ENCODE results near the gene MKNK1.
A peak's percentile ranks its signal among the peaks of the same experiment; 100 is the strongest.

The MKNK1 gene

DNA sequence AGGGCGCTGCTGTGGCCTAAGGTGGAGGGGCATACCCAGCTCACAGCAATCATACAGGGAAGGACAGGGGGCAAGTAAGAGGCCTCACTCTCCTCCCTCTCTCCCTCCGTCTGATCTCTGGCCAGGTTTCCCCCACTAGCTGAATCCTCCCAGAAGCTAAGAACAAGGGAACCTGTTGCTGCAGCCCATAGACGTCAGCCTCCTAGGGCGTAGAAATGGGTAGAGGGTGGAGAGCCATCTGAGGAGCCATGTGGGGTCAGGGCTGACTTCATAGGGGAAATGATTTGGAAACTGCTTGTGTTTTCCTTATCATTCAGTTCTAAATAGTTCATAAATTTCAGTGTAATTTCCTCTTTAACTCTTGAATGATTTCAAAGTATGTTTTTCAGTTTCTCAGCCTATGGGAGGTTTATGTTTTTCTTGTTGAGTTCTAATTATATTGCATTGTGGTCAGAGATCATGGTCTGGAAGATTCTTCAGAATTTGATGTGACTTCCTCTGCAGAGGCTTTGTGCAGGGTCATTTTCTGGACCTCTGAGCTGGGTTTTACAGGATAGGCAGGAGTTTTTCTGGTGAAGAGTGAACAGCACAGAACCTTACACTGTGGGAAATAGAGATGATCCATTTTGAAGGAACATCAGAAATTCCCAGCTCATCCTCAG lies 14.8 kb upstream of the MKNK1 start:
- DNase-seq: no peak

GRCh38 chr1:46617833-46618232 lies 13.8 kb upstream of the MKNK1 start:
- no peak for DNase-seq

DNA sequence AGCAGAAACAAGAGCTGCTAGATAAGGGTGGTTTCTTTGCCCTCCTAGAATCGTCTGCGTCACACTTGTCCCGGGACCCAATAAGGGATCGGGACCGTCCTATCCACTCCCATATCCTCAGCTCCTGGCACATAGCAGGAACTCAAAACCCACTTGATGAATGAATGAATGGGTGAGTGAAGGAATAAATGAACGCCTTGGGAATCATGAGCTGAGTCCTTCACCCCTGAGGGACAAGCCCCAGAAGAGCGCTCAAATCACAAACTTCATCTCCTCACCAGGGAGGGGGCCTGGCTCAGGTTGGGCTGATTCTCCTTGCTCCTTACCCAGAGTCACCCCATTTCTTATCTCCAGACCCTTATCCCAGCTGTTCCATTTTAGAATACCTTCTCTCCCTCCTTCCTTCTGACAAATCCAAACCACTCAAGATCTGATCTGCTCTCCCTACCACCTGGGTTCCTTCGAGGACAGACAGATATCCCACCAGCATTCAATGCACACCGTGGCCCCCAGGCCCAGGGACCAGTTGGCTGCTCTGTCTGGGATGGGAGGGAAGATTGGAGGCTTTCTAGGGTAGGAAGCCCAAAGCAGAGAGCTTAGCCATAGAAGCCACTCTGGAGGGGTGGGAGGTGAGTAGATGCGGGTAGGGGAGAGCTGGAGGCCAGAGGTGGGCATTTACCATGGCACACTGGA lies 13.2 kb upstream of the MKNK1 start:
- DNase-seq: no peak

DNA sequence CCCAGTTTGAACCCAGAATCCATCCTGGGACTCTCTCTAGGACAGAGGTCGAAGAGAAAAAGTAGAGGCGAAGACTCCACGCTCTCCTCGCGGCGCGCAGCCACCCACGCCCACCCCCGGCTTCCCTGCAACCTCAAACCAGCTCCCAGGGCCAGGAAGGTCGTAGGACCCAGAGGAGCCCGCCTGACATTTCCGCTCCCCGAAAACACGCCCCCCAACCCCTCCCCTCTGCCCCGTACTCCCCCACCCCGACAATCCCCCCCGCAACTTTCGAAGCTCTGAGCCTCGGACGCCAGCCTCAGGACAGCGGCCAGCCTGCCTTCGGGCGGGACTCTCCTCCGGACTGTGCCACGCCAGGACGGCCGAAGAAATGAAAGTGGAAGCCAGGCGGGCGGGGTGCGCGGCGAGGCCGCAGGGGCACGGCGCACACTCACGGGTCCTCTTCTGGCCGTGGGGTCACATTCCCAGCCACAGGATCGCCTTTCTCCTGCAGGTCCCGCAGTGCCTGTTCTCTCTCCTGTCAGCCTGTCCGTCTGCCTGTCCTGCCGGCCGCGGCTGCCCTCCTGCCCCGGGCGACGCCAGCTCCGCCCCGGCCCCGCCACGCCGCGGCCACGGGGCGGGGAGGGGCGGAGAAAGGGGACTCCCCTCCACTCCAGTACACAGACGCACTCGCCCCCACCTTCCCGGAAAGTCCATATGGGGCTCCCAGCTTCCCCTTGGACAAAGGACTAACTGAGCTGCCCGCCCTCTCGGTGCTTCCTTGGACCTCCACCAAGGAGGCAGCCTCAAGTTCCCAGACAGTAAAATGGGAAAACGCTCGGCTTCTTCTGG lies 12.4 kb upstream of the MKNK1 start, which contains the start of gene MOB3C:
Gene MOB3C (minus strand): TSS at position 535 of the 831 bp plus-strand sequence. CDS start 3,490 bp downstream, outside the sequence.
- DNase-seq: peak; percentile 59

- no peak for DNase-seq
These were observed 11.7 kb upstream of the MKNK1 start for GRCh38 chr1:46615735-46616134.

DNA sequence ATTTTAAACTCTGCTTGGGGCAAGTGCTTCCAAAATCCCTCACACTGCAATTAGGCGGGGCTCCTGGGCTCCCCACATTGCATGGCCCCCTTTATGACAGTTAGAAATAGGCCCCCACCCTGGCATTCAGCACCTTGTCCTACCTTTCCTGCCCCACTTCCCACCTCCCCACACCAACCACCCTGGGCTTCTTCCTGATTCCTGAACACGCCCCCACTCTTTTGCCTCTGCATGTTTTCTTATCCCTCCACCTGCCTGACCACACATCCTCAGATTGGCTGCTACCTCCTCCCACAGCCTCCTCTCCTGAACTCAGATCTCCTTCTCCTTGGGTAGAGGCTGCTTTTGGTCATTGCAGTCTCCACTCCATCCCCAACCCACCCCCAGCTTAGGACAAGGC lies 11.0 kb upstream of the MKNK1 start:
- no peak for DNase-seq

DNA sequence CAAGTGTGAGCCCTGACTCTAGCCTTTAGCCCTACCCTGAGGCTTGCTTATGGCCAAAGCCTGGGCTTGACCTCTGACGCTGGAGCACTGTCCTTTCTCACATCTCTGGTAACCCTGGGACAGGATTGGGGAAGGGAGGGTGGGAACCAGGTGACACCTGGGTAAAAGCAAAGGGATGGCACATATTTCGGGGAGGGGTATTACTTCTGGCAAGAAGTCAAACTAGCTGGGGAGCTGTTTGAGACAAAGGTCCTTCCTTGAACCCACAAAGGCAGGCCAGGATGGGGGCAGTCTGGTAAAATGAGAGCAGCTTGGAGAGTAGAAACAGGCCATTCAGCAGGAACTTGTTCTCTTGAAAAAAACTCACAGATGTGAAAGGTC lies 10.5 kb upstream of the MKNK1 start:
- no peak for DNase-seq

DNA sequence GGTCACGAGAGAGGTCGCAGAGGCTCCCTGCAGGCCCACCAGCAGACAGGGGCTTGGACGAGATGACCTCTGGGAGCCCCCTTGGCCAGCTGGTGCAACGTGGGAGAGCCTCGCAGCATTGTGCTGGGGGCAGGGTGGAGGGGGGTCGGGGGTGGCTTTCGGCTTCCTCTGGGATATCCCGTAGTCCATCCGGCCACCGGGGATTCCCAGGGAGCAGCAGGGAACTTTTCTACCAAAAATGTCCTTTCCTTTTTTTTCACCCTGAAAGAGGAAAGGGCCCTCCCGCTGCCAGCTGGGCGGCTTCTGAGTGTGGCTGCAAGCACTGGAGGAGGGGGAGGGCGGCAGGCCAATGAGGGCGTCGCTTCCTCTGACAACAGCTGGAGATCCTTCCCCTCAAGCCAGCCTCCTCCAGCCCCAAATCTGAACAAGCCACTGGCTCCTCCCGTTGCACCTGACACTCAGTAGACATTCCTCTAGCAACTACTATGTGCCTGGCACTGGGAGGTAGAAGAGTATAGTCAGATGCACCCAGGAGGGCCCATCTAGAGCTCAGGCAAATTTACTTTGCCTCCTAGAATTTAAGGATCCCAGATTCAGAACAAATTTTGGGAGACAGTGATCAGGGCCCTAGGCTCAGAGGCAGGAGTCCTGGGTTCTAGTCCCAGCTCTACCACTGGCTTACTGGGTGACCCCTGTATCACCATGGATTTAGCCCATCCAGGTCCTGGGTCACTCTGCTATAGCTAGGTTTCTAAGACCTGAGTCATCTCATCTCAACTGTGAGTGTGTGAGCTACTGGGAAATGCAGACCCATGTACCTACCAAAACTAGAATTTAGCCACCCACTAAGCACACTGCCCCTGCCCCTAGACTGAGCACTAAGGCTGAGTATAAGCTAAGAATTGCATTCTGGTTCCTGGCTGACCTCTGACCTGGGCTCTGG lies 9.9 kb upstream of the MKNK1 start:
- DNase-seq: peak; percentile 24

DNA sequence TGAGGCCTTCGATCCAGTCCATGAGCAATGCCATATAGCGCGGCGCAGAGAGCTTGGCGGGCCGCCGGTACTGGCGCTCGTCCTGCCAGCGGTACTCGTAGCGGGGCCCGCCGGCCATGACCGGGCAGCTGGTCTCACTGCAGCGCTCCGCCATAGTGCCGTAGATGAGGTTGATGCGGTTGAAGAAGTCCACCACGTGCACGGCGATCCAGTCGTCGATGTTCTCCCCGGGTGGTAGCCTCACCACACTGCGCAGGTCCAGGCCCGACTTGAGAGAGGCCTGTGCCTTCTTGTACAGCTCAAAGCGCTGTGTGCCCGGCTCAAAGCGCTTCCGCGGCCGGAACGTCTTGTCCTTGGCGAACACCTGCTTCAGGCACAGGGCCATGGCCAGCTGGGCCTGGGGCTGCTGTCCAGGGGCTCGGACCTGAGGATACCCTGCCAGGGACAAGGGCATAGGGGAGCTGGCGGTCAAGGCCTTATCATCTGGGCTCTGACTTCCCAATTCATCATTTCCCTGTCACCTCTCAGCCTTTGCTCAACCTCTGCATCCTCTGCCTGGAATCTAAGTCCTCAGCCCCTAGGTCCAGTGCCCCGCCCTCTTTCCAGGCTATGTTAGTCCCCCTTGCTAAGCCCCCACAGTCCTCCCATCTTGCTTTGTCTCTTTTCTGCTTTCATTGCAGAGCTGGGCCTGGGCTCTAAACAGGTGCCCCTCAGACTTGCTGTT lies 9.0 kb upstream of the MKNK1 start:
- DNase-seq: no peak

GRCh38 chr1:46611691-46612221 lies 7.7 kb upstream of the MKNK1 start:
- DNase-seq: no peak

DNA sequence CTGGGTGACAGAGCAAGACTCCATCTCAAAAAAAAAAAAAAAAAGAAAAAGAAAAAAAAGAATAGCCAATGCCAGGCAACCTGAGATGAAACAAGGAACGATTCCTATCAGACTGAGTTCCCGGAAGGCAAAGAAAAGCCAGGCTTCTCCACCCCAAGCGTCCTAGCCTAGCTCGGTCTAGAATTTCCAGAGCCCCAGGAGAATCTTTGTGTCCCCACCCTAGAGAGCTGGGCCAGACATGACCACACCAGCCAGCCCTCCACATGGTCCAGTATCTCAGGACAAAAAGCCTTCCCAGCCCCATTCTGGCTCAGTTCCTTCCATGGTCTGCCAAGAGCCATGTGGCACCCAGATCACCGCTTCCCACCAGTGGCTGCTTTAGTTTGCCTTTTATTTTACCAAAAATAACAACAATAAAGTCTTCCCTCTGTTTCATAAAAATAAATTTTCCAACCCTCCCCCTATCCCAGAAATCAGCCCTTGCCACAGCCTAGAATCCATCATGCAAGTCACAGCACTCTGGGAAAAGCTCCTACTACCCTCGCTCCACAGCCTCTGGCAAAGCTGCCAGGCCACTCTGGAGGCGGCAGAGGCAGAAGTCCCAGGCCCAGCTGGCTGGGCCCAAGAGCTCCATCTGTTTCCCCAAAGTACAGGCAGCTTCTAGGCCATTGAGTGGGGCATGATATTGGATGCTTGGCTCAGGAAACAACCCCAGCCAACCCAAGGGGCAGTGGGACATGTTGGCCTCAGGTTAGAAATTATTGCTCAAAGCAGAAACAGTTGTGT lies 3.5 kb upstream of the MKNK1 start:
- no peak for DNase-seq

GRCh38 chr1:46606255-46606965 lies 2.3 kb upstream of the MKNK1 start:
- no peak for DNase-seq

- no peak for DNase-seq
These were observed 1.2 kb upstream of the MKNK1 start for GRCh38 chr1:46605232-46605631.

GRCh38 chr1:46603481-46603857 lies 599 bp downstream of the MKNK1 start:
- DNase-seq: no peak

GRCh38 chr1:46601257-46602007 lies 2.6 kb downstream of the MKNK1 start:
- DNase-seq: no peak

DNA sequence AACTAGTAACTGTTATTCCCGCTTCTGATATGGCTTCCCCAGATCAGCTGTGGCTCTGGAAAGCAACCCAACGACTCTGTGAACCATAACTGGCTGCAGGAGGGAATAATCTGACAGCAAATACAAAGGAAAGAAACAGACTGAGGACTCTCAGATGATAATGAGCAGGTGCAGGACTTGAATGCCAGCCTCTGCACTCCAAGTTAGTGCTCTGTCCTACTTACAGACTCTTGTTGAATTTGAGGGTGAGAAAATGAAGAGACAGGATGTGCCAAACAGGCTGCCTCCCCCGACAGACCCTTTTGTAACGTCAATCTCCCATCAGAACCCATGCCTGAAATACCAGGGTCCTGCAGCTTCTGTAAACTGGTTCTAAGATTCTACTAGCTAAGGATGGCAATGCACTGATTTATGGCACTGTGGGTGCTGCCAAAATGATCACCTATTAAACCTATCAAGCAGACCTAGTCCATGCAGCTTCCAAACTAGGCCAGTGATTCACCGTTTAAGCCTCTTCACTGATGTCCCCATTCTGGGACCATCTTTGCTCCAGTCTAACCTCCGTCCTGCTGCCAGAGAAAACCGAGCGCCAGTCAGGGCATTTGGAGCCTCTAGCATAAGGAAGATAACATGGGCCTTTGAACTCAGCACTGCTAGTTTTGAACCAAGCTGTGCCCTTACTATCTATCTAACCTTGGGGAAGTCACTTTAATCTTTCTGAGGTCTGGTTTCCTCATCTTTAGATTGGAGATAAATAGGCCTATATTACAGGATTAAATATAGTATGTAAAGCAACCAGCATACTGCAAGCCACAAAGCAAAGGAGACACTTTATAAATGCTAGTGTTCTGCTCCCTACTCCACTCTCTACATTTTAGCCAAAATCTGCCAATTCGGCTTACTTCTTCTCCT lies 4.8 kb downstream of the MKNK1 start:
- DNase-seq: no peak

GRCh38 chr1:46596846-46597245 lies 7.2 kb downstream of the MKNK1 start:
- DNase-seq: no peak

DNA sequence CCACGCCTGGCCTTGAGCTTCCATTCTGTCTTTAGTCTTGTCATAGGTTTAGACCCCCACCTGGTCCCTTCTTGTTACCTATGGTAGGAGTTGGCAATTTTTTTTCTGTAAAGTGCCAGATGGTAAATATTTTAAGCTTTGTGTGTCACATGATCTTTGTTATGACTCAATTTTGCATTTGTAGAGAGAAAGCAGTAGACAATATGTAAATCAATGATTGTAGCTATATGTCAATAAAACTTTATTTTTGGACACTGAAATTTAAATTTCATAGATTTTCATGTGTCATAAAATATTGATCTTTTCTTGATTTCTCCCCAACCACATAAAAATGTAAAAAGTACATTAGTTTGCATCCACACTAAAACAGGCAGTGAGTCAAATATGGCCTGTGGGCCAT lies 8.0 kb downstream of the MKNK1 start:
- no peak for DNase-seq

All from activated effector memory CD4-positive, alpha-beta T cell treated with Interleukin-2 at 50 U/mL for 16 hours (primary cell).